Stimulated activated CD4-positive, alpha-beta T cell treated with anti-CD3 and anti-CD28 coated beads, TNF-alpha, amount 100 ng/mL, for 48 hours (primary cell): ENCODE data around the gene NFS1.
"Not testable (repeated sequence)": the region's sequence is repeated elsewhere in the genome, so short reads cannot be mapped to it uniquely, and the experiment has no call there.

Experiments
- DNase-seq, 3 donors: peaks; one replicate each; pipeline ENCODE4 v3.0.0-alpha.2; 2020; ENCODE audit warnings: low read depth in 3 of 3

NFS1 gene

GRCh38 chr20:35709259-35709658, 10.1 kb upstream of the NFS1 start:
- DNase-seq: no peak

GRCh38 chr20:35708502-35708901, 9.3 kb upstream of the NFS1 start:
- no peak for DNase-seq

- not testable (repeated sequence) for DNase-seq
These were observed 7.7 kb upstream of the NFS1 start for GRCh38 chr20:35706591-35707529.

- not testable (repeated sequence) for DNase-seq
These were observed 6.7 kb upstream of the NFS1 start for GRCh38 chr20:35705894-35706293.

GRCh38 chr20:35704514-35705261, 5.5 kb upstream of the NFS1 start:
- DNase-seq: no peak

GRCh38 chr20:35702824-35703695, 3.9 kb upstream of the NFS1 start:
- no peak for DNase-seq

GRCh38 chr20:35702051-35702823, 3.1 kb upstream of the NFS1 start:
- DNase-seq: no peak

- DNase-seq: no peak
These were observed 1.5 kb upstream of the NFS1 start for GRCh38 chr20:35700625-35701148.

- DNase-seq: no peak
These were observed 939 bp upstream of the NFS1 start for GRCh38 chr20:35699957-35700624.

GRCh38 chr20:35698298-35699126, 640 bp downstream of the NFS1 start:
- DNase-seq: no peak

- no peak for DNase-seq
These were observed 1.4 kb downstream of the NFS1 start for GRCh38 chr20:35697696-35698297.

GRCh38 chr20:35695978-35696377, 3.2 kb downstream of the NFS1 start:
- DNase-seq: no peak

GRCh38 chr20:35695245-35695749, 3.9 kb downstream of the NFS1 start:
- no peak for DNase-seq

GRCh38 chr20:35690265-35690664, 8.9 kb downstream of the NFS1 start:
- DNase-seq: no peak

GRCh38 chr20:35686872-35687271, 12.3 kb downstream of the NFS1 start:
- not testable (repeated sequence) for DNase-seq

GRCh38 chr20:35685368-35685767, 13.8 kb downstream of the NFS1 start:
- DNase-seq: not testable (repeated sequence)

GRCh38 chr20:35681960-35682359, 17.2 kb downstream of the NFS1 start:
- DNase-seq: no peak

GRCh38 chr20:35680452-35681183, 18.5 kb downstream of the NFS1 start:
- DNase-seq: no peak
